ENCODE results near the gene TSPOAP1.

- no peak for TF ChIP-seq CTCF (IDR thresholded peaks at IDR 0.05)
- TF ChIP-seq POLR2A (IDR thresholded peaks at IDR 0.05) = no peak
These were observed 50.0 kb downstream of the TSPOAP1 start for GRCh38 chr17:58278661-58279015.
